GM12878 (cell line): ENCODE data around the gene SULT2B1. TPM values are rescaled to one million over a fixed set of nuclear protein-coding genes. Genes with fewer than 3 reads are reported as not detected.

Source experiments
- ATAC-seq: fragments of 200-7000 bp; cut with Tn5 transposase; 3 replicates; pipeline ENCODE4 v1.9.1; 2020; ENCODE audit warnings: mild to moderate bottlenecking, moderate library complexity
- BruUV-seq: library from RNA; stranded (reverse); fragments of 400-500 nt; replicated peaks from 2 replicates; lab custom pipeline; 2021; lab: Mats Ljungman, UMichigan
- CTCF ChIA-PET: fragments of 300-600 bp; sonication (Branson Sonifier 250); formaldehyde crosslinking; extraction: SDS; loops from one replicate; lab custom pipeline; 2021; ENCODE audit warnings: inconsistent platforms; lab: Yijun Ruan, JAX
- POLR2A ChIA-PET: fragments of 350-600 bp; formaldehyde crosslinking; extraction: SDS; loops from one replicate; lab custom pipeline; 2021; ENCODE audit warnings: inconsistent platforms; lab: Charles Lee
- RAD21 ChIA-PET: fragments of 300-600 bp; sonication (Branson Sonifier 250); formaldehyde crosslinking; loops from one replicate; lab custom pipeline; 2023; ENCODE audit warnings: antibody characterized with exemption; ENCODE audit not compliant: unreplicated experiment; lab: Charles Lee
- SMC1A ChIA-PET: fragments of 300-600 bp; sonication (Branson Sonifier 250); formaldehyde crosslinking; loops from one replicate; lab custom pipeline; 2023; ENCODE audit not compliant: unreplicated experiment, uncharacterized antibody; lab: Charles Lee
- DNase-seq: peaks from one replicate; pipeline ENCODE4 v3.0.0-alpha.2; 2011; ENCODE audit warnings: low read depth, low spot score
- FAIRE-seq: peaks from 3 replicates; lab custom pipeline; 2011; peaks lifted over from hg19 to GRCh38; lab: Jason Lieb, UNC
- H2AFZ ChIP-seq: 2 replicates; pipeline ENCODE4 v1.6.0; 2011; ENCODE audit warnings: low read depth, low read length, control low read depth; ENCODE audit not compliant: control insufficient read depth
- H3K27ac ChIP-seq: 2 replicates; pipeline ENCODE4 v1.5.1; 2011; ENCODE audit warnings: control low read depth; ENCODE audit not compliant: control insufficient read depth, insufficient read depth
- H3K27me3 ChIP-seq, 2 experiments: replicated peaks in 1 of 2; 2 replicates each; pipeline versions ENCODE4 v1.6.0 to v1.6.1; 2011; ENCODE audit warnings: low read length in 1 of 2; ENCODE audit not compliant: control insufficient read depth in 2 of 2, insufficient read depth in 2 of 2
- H3K36me3 ChIP-seq, 2 experiments: 2 replicates each; pipeline ENCODE4 v1.5.1; 2011; ENCODE audit warnings: low read length in 1 of 2; ENCODE audit not compliant: control insufficient read depth in 2 of 2, insufficient read depth in 2 of 2
- H3K4me1 ChIP-seq: 2 replicates; pipeline ENCODE4 v1.6.1; 2011; ENCODE audit warnings: mild to moderate bottlenecking, low read length, moderate library complexity, mixed read lengths; ENCODE audit not compliant: control insufficient read depth, insufficient read depth
- H3K4me2 ChIP-seq: 2 replicates; pipeline ENCODE4 v1.6.0; 2011; ENCODE audit warnings: control low read depth; ENCODE audit not compliant: control insufficient read depth, insufficient read depth
- H3K4me3 ChIP-seq: fragments of 200-600 bp; sonication (generic); 2 replicates; pipeline ENCODE4 v1.5.1; 2016
- H3K79me2 ChIP-seq: 2 replicates; pipeline ENCODE4 v1.6.0; 2011; ENCODE audit warnings: low read length; ENCODE audit not compliant: control insufficient read depth, insufficient read depth
- H3K9ac ChIP-seq: 2 replicates; pipeline ENCODE4 v1.8.0; 2011; ENCODE audit warnings: low read length, control low read depth, mixed read lengths; ENCODE audit not compliant: control insufficient read depth, insufficient read depth
- H3K9me3 ChIP-seq: replicated peaks from 3 replicates; pipeline ENCODE4 v1.5.1; 2011; ENCODE audit warnings: mild to moderate bottlenecking, low read length; ENCODE audit not compliant: control insufficient read depth, insufficient read depth
- H4K20me1 ChIP-seq: 2 replicates; pipeline ENCODE4 v1.6.0; 2011; ENCODE audit not compliant: control insufficient read depth, insufficient read depth
- CBX3 ChIP-seq: fragments of 200-600 bp; sonication (generic); IDR thresholded peaks from 2 replicates; pipeline ENCODE4 v1.6.1; 2016; ENCODE audit warnings: low read depth, borderline replicate concordance
- HDAC2 ChIP-seq: fragments of 200-600 bp; sonication (generic); IDR thresholded peaks from 2 replicates; pipeline ENCODE4 v1.6.1; 2017
- RAD21 ChIP-seq: IDR thresholded peaks from 2 replicates; pipeline ENCODE4 v1.6.1; 2011; ENCODE audit warnings: mild to moderate bottlenecking, low read depth, low read length, moderate library complexity; ENCODE audit not compliant: insufficient read depth
- RBBP5 ChIP-seq: fragments of 200-600 bp; sonication (generic); conservative IDR thresholded peaks from 2 replicates; pipeline ENCODE4 v1.6.1; 2016
- SUPT20H ChIP-seq: IDR thresholded peaks from 2 replicates; pipeline ENCODE4 v1.6.1; 2011; ENCODE audit warnings: low read depth, mild to moderate bottlenecking, low read length, moderate library complexity, borderline replicate concordance; ENCODE audit not compliant: control insufficient read depth
- WRNIP1 ChIP-seq: IDR thresholded peaks from 2 replicates; pipeline ENCODE4 v1.6.1; 2011; ENCODE audit warnings: low read depth, low read length, improper control_type of control experiment, borderline replicate concordance
- ZBED1 ChIP-seq: IDR thresholded peaks from 2 replicates; pipeline ENCODE4 v1.6.1; 2016; ENCODE audit warnings: borderline replicate concordance
- ZNF622 ChIP-seq: fragments of 450-650 bp; IDR thresholded peaks from 2 replicates; pipeline ENCODE4 v1.6.1; 2017; ENCODE audit warnings: mild to moderate bottlenecking, inconsistent platforms
- ZNF687 ChIP-seq: fragments of 450-650 bp; IDR thresholded peaks from 2 replicates; pipeline ENCODE4 v1.6.1; 2017; ENCODE audit warnings: mild to moderate bottlenecking, moderate library complexity
- WGBS: methylation state at CpG from one replicate; pipeline ENCODE4 v1.1.6; 2016; ENCODE audit warnings: low lambda C conversion rate; ENCODE audit not compliant: insufficient replicate concordance, insufficient coverage; ENCODE audit errors: missing lambda C conversion rate; 5-methylcytosine and 5-hydroxymethylcytosine counted together
- in situ Hi-C: fragments of 300-500 bp; cut with MboI; formaldehyde crosslinking; loops from 9 replicates; pipeline ENCODE4 v1.14.3; 2018; ENCODE audit warnings: mixed read lengths
- intact Hi-C: fragments of 100-400 bp; cut with micrococcal nuclease; formaldehyde crosslinking; loops from one replicate; pipeline ENCODE4 v1.14.2; 2022; ENCODE audit not compliant: unreplicated experiment
- polyA plus RNA-seq, 11 experiments: library from polyadenylated mRNA; depleted of rRNA in 4 of 11; unstranded in 6 of 11; stranded (reverse) in 5 of 11; fragments of >200 nt; fragmentation: Nextera tagmentation in 4 of 11; fragmentation: Illumina TruSeq in 1 of 11; extraction: Ambion mirVana in 4 of 11; extraction: Trizol in 1 of 11; gene quantifications; 1 replicate in 1 of 11; 2 replicates in 10 of 11; pipeline versions ENCODE4 v1.2.1 to v1.2.3, GENCODE V29; 2011 to 2016; ENCODE audit warnings: inconsistent platforms in 2 of 11, missing spikeins in 2 of 11, low read depth in 1 of 11
- total RNA-seq, 4 experiments: library from RNA; depleted of rRNA in 3 of 4; stranded (reverse); fragments of >200 nt in 3 of 4; fragmentation: Illumina TruSeq in 1 of 4; extraction: Trizol in 1 of 4; gene quantifications; 2 replicates each; pipeline versions ENCODE4 v1.2.1 to v1.2.3, GENCODE V29; 2013 to 2021
- TF ChIP-seq, protein P1 (sequence below): fragments of 450-650 bp; IDR thresholded peaks from 2 replicates; pipeline ENCODE4 v1.6.1; 2017; ENCODE audit warnings: mild to moderate bottlenecking, low read depth, inconsistent platforms; ENCODE audit not compliant: poor library complexity, severe bottlenecking
- TF ChIP-seq, protein P2 (sequence below): fragments of 450-650 bp; IDR thresholded peaks from 2 replicates; pipeline ENCODE4 v1.6.1; 2016; ENCODE audit warnings: mild to moderate bottlenecking

Gene SULT2B1
- total and polyA plus RNA-seq, 10 of the 15 experiments (the other 5 are each of a cell fraction or from before 2014, with no cell fraction given) = 0.11 to 0.14 TPM; not detected in 8

DNA sequence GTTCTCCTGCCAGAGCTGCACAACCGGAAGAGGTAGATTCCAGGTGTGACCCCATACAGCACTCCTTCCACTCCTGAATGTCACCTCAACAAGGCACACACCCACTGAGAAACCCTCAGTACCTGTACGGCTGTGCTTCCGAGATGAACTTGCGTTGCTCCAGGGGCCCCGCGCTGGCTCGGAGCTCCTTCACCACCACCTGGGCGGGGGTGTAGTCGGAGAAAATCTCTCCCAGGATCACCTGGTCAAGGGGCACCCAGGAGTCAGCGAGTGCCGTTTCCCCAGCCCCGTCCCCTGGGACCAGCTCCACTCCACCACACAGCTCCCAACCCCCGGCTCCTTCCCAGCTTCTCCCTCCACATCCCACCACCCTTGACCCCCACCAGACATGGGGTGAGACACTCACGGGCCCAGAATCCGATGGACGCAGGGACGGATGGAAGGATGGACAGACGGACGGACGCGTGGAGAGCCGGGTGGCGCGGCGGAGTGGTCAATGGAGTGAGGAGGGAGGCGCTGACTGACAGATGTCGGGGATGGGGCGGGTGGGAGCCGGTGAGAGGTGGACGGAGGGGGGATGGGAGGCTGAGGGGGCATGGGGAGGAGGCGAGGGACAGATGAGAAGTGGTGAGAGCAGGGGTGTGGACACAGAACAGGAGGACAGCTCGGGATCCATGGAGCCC is 43.1 kb upstream of the SULT2B1 start:
- SMC1A ChIA-PET = interaction anchor here (5.5 kb wide), 1 partner anchor 76 kb away, joined by 68 read pairs; no protein-coding TSS in a partner anchor
- DNase-seq (no peak), FAIRE-seq (no peak), ATAC-seq (no peak)
- H3K79me2 ChIP-seq = no peaks in the 10 kb centered on the region
- peaks cover 2 to 4% of the 10 kb centered on the region in 2 experiments; a peak in 3 of 4 replicates for H3K27me3 ChIP-seq
- no peaks in the 10 kb centered on the region for H3K36me3 ChIP-seq
- H3K4me2 ChIP-seq = no peak overlapping the region
- intact Hi-C loops (no loop called here), in situ Hi-C loops (loop anchor here (5.0 kb wide), 1 partner anchor 73 kb away; no protein-coding TSS in a partner anchor)
- H3K4me3 ChIP-seq = no peak overlapping the region
- no peaks in the 10 kb centered on the region; the same call in 1 of the 2 replicates for H4K20me1 ChIP-seq
- CTCF ChIA-PET = interaction anchor here (2.2 to 7.1 kb wide), 3 partner anchors 19 to 81 kb away, joined by 11 to 131 read pairs (median 24); no protein-coding TSS in a partner anchor
- H3K27ac ChIP-seq = no peak overlapping the region
- RAD21 ChIA-PET = interaction anchor here (4.5 kb wide), 1 partner anchor 77 kb away, joined by 69 read pairs; no protein-coding TSS in a partner anchor
- H2AFZ ChIP-seq = no peak overlapping the region
- POLR2A ChIA-PET = interaction anchor here (0.6 kb wide), 1 partner anchor 153 kb away, joined by 4 read pairs; no protein-coding TSS in a partner anchor
- no peak overlapping the region for H3K9ac ChIP-seq
- BruUV-seq = no TSS peak
- peaks cover 8% of the 10 kb centered on the region for H3K4me1 ChIP-seq
- no peaks in the 10 kb centered on the region for H3K9me3 ChIP-seq
- 52% methylated on average over 26 of the region's 32 CpGs for WGBS
- TF ChIP-seq ZNF687 (no peak), CBX3 (no peak), RBBP5 (no peak), SUPT20H (no peak), ZNF622 (no peak), WRNIP1 (no peak), RAD21 (no peak), HDAC2 (no peak), ZBED1 (no peak)
- TF ChIP-seq, protein P1, sequence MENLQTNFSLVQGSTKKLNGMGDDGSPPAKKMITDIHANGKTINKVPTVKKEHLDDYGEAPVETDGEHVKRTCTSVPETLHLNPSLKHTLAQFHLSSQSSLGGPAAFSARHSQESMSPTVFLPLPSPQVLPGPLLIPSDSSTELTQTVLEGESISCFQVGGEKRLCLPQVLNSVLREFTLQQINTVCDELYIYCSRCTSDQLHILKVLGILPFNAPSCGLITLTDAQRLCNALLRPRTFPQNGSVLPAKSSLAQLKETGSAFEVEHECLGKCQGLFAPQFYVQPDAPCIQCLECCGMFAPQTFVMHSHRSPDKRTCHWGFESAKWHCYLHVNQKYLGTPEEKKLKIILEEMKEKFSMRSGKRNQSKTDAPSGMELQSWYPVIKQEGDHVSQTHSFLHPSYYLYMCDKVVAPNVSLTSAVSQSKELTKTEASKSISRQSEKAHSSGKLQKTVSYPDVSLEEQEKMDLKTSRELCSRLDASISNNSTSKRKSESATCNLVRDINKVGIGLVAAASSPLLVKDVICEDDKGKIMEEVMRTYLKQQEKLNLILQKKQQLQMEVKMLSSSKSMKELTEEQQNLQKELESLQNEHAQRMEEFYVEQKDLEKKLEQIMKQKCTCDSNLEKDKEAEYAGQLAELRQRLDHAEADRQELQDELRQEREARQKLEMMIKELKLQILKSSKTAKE = no peak
- TF ChIP-seq, protein P2, sequence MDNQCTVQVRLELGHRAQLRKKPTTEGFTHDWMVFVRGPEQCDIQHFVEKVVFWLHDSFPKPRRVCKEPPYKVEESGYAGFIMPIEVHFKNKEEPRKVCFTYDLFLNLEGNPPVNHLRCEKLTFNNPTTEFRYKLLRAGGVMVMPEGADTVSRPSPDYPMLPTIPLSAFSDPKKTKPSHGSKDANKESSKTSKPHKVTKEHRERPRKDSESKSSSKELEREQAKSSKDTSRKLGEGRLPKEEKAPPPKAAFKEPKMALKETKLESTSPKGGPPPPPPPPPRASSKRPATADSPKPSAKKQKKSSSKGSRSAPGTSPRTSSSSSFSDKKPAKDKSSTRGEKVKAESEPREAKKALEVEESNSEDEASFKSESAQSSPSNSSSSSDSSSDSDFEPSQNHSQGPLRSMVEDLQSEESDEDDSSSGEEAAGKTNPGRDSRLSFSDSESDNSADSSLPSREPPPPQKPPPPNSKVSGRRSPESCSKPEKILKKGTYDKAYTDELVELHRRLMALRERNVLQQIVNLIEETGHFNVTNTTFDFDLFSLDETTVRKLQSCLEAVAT = no peak
